Activated CD8-positive, alpha-beta memory T cell treated with anti-CD3 and anti-CD28 coated beads, Interleukin-2, amount 50 U/mL, for 24 hours (primary cell): Measurements from ENCODE around the gene SMYD1.

Experiments used
- DNase-seq: peaks from one replicate; pipeline ENCODE4 v3.0.0-alpha.2; 2020; ENCODE audit errors: extremely low read depth

Gene SMYD1

GRCh38 chr2:88087073-88087472, 19.4 kb downstream of the SMYD1 start:
- no peak for DNase-seq

- no peak for DNase-seq
Observed at GRCh38 chr2:88087763-88088162, 20.1 kb downstream of the SMYD1 start.

GRCh38 chr2:88088999-88089398, 21.4 kb downstream of the SMYD1 start:
- no peak for DNase-seq

GRCh38 chr2:88090446-88091283, 23.0 kb downstream of the SMYD1 start:
- no peak for DNase-seq

GRCh38 chr2:88091943-88092342, 24.3 kb downstream of the SMYD1 start:
- no peak for DNase-seq

GRCh38 chr2:88092773-88093172, 25.1 kb downstream of the SMYD1 start:
- no peak for DNase-seq

GRCh38 chr2:88095022-88095421, 27.4 kb downstream of the SMYD1 start:
- no peak for DNase-seq

- DNase-seq = no peak
Observed at GRCh38 chr2:88096708-88097107, 29.1 kb downstream of the SMYD1 start.

GRCh38 chr2:88097192-88097591, 29.6 kb downstream of the SMYD1 start:
- DNase-seq = no peak

GRCh38 chr2:88097891-88098557, 30.4 kb downstream of the SMYD1 start:
- DNase-seq = no peak

GRCh38 chr2:88098558-88098900, 30.9 kb downstream of the SMYD1 start:
- DNase-seq = no peak

GRCh38 chr2:88099798-88100488, 32.3 kb downstream of the SMYD1 start:
- DNase-seq = no peak

- no peak for DNase-seq
Observed at GRCh38 chr2:88100489-88100858, 32.8 kb downstream of the SMYD1 start.

GRCh38 chr2:88108796-88109195, 41.2 kb downstream of the SMYD1 start:
- no peak for DNase-seq

- DNase-seq = no peak
Observed at GRCh38 chr2:88110830-88111229, 43.2 kb downstream of the SMYD1 start.

- no peak for DNase-seq
Observed at GRCh38 chr2:88113069-88113468, 45.4 kb downstream of the SMYD1 start.

GRCh38 chr2:88114889-88115288, 47.3 kb downstream of the SMYD1 start:
- DNase-seq = no peak

GRCh38 chr2:88115825-88116518, 48.3 kb downstream of the SMYD1 start:
- DNase-seq = no peak

- no peak for DNase-seq
Observed at GRCh38 chr2:88116669-88117432, 49.2 kb downstream of the SMYD1 start.

- DNase-seq = no peak
Observed at GRCh38 chr2:88117973-88118372, 50.3 kb downstream of the SMYD1 start.

GRCh38 chr2:88121678-88122077, 54.1 kb downstream of the SMYD1 start:
- DNase-seq = no peak
